ENCODE data around the gene RNU6-9. TPM values are rescaled to one million over a fixed set of nuclear protein-coding genes. Genes with fewer than 3 reads are reported as not detected.

The RNU6-9 gene
- total and polyA plus RNA-seq, 8 donors, result not detected

DNA sequence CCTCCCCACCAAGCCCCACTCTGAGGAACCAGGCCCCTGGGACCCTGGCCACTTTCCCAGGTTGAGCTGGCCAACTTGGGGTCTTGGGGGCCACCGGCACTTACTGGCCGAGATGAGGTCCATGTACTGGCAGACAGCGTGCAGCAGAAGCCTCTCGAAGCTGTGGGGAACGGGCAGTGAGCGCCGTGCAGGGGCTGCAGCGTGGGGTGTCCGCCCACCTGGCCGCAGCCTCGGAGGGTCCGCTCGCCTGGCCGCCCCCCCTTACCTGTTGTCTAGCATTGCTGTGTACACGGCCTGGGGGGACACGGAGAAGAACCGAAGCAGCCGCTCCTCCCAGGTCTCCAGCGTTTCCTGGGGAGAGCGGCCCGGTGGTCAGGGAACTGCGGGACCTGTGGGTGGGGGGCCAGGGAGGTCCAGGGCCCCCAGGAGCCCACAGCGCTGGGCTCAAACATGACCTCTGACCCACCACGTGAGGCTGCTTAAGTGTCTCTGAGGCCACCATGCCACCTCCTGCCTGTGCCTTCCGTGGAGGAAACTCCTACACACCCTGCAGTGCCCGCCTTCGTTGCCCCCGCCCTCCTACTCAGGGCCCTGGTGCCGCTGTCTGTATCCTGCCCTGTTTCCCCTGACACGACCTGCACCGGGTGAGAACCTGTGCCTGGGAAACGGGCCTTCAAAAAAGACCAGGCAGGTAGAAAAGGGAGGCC is 6.2 kb downstream of the RNU6-9 start:
- H3K4me1 ChIP-seq, result no peaks in the 10 kb centered on the region
- no peak overlapping the region for H3K27ac ChIP-seq
- DNase-seq (peak in 2 of 6 donors; percentile 52 to 67), ATAC-seq (no peak), FAIRE-seq (no peak)
- H3K4me3 ChIP-seq, result no peak overlapping the region
- no peaks in the 10 kb centered on the region for H3K9me3 ChIP-seq
- intact Hi-C loops (cut with DNase I), result no loop called here
- TF ChIP-seq, protein P1, sequence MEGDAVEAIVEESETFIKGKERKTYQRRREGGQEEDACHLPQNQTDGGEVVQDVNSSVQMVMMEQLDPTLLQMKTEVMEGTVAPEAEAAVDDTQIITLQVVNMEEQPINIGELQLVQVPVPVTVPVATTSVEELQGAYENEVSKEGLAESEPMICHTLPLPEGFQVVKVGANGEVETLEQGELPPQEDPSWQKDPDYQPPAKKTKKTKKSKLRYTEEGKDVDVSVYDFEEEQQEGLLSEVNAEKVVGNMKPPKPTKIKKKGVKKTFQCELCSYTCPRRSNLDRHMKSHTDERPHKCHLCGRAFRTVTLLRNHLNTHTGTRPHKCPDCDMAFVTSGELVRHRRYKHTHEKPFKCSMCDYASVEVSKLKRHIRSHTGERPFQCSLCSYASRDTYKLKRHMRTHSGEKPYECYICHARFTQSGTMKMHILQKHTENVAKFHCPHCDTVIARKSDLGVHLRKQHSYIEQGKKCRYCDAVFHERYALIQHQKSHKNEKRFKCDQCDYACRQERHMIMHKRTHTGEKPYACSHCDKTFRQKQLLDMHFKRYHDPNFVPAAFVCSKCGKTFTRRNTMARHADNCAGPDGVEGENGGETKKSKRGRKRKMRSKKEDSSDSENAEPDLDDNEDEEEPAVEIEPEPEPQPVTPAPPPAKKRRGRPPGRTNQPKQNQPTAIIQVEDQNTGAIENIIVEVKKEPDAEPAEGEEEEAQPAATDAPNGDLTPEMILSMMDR (IDR thresholded peaks at IDR 0.05), result no peak
- peaks cover 0 to 5% (median 3%) of the 10 kb centered on the region in 3 donors for H3K36me3 ChIP-seq
- no peaks in the 10 kb centered on the region for H3K27me3 ChIP-seq
- 92 to 93% methylated on average over 32 of the region's 32 CpGs for whole genome bisulfite sequencing, 2 donors

DNA sequence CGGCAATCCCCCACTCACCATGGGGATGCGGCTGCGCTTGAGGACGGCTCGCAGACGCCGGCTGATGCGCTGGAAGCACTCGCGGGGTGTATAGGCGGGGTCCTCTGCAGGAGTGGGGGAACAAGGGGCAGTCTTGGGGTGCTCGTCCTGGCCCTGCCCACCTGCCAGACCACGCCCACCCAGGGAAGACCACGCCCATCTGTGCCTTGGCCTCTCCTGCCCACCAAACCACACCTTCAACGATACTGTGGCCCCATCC is 6.7 kb downstream of the RNU6-9 start:
- Histone ChIP-seq H3K9me3 (no peaks in the 10 kb centered on the region), H3K27ac (no peak overlapping the region), H3K36me3 (peaks cover 0 to 5% (median 3%) of the 10 kb centered on the region in 3 donors), H3K4me3 (no peak overlapping the region), H3K4me1 (no peaks in the 10 kb centered on the region), H3K27me3 (no peaks in the 10 kb centered on the region)
- intact Hi-C loops (cut with DNase I), result no loop called here
- DNase-seq, result peak in 2 of 6 donors; percentile 54 to 62
- 89 to 93% methylated on average over 13 to 15 of the region's 15 CpGs for WGBS, 2 donors
- TF ChIP-seq, protein P1 (IDR thresholded peaks at IDR 0.05), result no peak
- FAIRE-seq, result no peak
- no peak for ATAC-seq

- no peaks in the 10 kb centered on the region for H3K4me1 ChIP-seq
- no peak overlapping the region for H3K4me3 ChIP-seq
- H3K9me3 ChIP-seq, result no peaks in the 10 kb centered on the region
- ATAC-seq, result peak in 1 of 4 donors; percentile 5
- no peak for FAIRE-seq
- peaks cover 0 to 5% (median 3%) of the 10 kb centered on the region in 3 donors for H3K36me3 ChIP-seq
- no peaks in the 10 kb centered on the region for H3K27me3 ChIP-seq
- no peak overlapping the region for H3K27ac ChIP-seq
- TF ChIP-seq, protein P1 (IDR thresholded peaks at IDR 0.05), result no peak
- peak in 2 of 6 donors; percentile 55 to 66 for DNase-seq
- 81 to 82% methylated on average over 25 to 30 of the region's 30 CpGs for WGBS, 2 donors
- intact Hi-C loops (cut with DNase I), result no loop called here
Measured at GRCh38 chr19:900302-901111, 7.2 kb downstream of the RNU6-9 start.

GRCh38 chr19:901216-902092 is 8.2 kb downstream of the RNU6-9 start:
- FAIRE-seq, result no peak
- TF ChIP-seq, protein P1 (IDR thresholded peaks at IDR 0.05), result no peak
- Histone ChIP-seq H3K4me1 (no peaks in the 10 kb centered on the region), H3K4me3 (no peak overlapping the region), H3K27me3 (no peaks in the 10 kb centered on the region), H3K36me3 (peaks cover 0 to 5% (median 3%) of the 10 kb centered on the region in 3 donors), H3K9me3 (no peaks in the 10 kb centered on the region), H3K27ac (no peak overlapping the region)
- 92 to 93% methylated on average over 27 of the region's 27 CpGs for WGBS, 2 donors
- ATAC-seq, result no peak
- intact Hi-C loops (cut with DNase I), result no loop called here
- DNase-seq, result peak in 2 of 6 donors; percentile 45 to 63

Measured in pancreas (tissue), 10 donors.